ENCODE data around the gene PLEKHA7. TPM values are rescaled to one million over a fixed set of nuclear protein-coding genes. Genes with fewer than 3 reads are reported as not detected.

The PLEKHA7 gene
- total RNA-seq, 4 donors from 2014 or later, result 23.6 to 47.5 (median 32.7) TPM

DNA sequence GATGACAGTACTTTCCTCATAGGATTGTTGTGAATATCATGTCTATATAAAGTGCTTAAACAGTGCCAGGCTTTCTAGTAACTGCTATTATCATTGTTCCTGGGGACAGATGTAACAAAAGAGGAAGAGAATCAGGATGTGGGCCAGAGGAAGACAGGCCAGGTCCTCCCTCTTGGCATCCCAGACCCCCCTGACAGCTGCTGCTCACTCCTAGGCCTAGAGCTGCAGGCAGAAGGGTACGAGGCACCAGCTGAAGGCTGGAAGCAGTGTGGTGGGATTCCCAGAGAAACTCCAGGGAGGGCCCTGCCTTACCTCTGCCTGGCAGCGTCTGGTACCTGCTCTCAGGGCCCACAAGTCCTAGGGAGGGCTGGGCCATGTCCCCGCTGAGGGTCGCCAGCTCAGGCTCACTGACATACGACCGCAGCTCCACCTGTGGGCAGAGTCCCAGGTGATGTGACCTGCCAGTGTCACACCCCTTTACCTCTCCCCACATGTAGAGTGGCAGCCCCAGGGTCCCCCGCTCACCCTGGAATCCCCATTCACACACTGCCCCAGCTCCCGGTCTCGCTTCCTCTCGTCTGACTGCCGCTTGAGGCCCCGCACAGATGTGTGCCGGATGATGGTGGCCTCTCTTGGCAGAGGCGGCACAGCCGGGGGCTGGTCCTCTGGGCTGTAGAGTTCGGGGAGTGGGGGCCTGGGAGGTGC lies 223.6 kb downstream of the PLEKHA7 start:
- peak overlapping the region; percentile 43 for H3K27ac ChIP-seq
- H3K36me3 ChIP-seq, result no peaks in the 10 kb centered on the region
- no peaks in the 10 kb centered on the region for H3K27me3 ChIP-seq
- H3K4me1 ChIP-seq, result peaks cover 70% of the 10 kb centered on the region
- 80% methylated on average over 11 of the region's 16 CpGs for WGBS
- H3K9me3 ChIP-seq, result no peaks in the 10 kb centered on the region
- DNase-seq (ENCODE audit: low spot score in 2 of 2), result no peak
- no peak overlapping the region for H3K4me3 ChIP-seq
- TF ChIP-seq, protein P1, sequence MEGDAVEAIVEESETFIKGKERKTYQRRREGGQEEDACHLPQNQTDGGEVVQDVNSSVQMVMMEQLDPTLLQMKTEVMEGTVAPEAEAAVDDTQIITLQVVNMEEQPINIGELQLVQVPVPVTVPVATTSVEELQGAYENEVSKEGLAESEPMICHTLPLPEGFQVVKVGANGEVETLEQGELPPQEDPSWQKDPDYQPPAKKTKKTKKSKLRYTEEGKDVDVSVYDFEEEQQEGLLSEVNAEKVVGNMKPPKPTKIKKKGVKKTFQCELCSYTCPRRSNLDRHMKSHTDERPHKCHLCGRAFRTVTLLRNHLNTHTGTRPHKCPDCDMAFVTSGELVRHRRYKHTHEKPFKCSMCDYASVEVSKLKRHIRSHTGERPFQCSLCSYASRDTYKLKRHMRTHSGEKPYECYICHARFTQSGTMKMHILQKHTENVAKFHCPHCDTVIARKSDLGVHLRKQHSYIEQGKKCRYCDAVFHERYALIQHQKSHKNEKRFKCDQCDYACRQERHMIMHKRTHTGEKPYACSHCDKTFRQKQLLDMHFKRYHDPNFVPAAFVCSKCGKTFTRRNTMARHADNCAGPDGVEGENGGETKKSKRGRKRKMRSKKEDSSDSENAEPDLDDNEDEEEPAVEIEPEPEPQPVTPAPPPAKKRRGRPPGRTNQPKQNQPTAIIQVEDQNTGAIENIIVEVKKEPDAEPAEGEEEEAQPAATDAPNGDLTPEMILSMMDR (IDR thresholded peaks at IDR 0.05), result no peak
- TF ChIP-seq EP300 (IDR thresholded peaks at IDR 0.05) (no peak), POLR2A (IDR thresholded peaks at IDR 0.05) (no peak), POLR2AphosphoS5 (IDR thresholded peaks at IDR 0.05) (no peak)

DNA sequence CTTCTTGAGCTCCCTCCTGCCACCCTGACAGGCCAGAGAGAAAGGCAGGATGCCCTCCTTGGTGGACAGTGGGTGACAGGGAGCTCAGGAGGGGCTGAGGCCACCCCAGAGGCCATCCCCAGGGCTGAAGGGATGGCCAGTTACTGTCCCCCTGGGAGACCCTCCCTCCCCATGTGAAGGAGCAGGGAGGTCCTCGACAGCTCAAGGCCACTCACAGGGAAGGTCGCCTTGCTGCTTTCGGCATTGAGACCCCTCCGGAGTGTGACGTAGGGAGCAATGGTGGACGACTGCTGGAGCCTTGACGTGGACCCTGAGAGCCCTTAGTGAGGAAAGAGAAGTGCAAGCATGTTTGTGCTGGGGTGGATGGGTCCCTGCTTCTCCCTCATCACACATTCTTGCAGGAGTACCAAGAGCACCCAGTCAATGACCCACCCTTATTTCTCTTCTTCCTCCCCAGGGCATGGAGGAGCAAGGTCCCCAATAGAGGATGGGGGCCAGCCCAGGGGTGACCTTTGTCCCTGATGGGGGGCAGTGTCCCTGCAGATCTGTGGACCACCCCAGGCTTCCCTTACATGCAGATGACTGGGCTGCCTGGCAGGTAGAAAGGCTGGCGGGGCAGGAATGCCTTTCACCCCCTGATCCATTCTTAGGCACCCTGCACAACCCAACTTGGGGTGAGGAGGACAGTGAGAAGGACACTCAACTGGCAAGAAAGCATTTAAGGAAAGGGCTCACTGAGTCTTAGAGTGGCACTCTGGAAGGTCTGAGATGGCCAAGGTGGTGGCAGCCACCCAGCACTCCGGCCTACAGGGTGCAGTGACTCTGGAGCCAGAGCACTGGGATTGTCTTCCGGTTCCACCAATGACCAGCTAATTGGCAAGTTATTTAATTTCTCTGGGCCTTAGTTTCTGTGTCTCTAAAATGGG lies 224.4 kb downstream of the PLEKHA7 start:
- Histone ChIP-seq H3K36me3 (no peaks in the 10 kb centered on the region), H3K4me1 (peaks cover 78% of the 10 kb centered on the region)

DNA sequence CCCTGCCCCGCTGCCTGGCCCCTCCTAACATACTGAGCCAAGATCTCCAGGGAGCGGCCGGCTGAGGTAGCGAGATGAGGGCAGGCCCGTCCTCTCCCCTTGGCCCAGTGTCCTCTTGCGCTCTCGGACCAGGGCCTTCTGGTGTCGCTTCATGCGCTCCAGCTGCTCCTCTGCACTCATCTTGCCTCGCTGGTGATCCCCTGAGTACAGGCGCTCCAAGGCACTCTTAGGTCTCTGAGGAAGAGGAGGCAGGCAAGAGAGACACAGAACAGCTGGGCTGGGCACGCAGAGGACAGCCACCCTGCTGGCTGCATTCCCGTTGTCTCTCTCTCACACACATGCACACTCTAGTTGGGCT lies 225.2 kb downstream of the PLEKHA7 start:
- 83% methylated on average over 12 of the region's 13 CpGs for WGBS
- Histone ChIP-seq H3K9me3 (no peaks in the 10 kb centered on the region), H3K27ac (peak overlapping the region; percentile 50), H3K27me3 (no peaks in the 10 kb centered on the region), H3K4me1 (peaks cover 86% of the 10 kb centered on the region), H3K4me3 (no peak overlapping the region), H3K36me3 (no peaks in the 10 kb centered on the region)
- TF ChIP-seq, protein P1 (IDR thresholded peaks at IDR 0.05), result no peak
- TF ChIP-seq POLR2AphosphoS5 (IDR thresholded peaks at IDR 0.05) (no peak), EP300 (IDR thresholded peaks at IDR 0.05) (no peak), POLR2A (IDR thresholded peaks at IDR 0.05) (no peak)
- DNase-seq (ENCODE audit: low spot score in 2 of 2), result no peak

More for the DNA sequence above, 224.4 kb downstream of the PLEKHA7 start:
- H3K9me3 ChIP-seq, result no peaks in the 10 kb centered on the region
- TF ChIP-seq POLR2A (IDR thresholded peaks at IDR 0.05), result no peak
- no peak for TF ChIP-seq POLR2AphosphoS5 (IDR thresholded peaks at IDR 0.05)
- no peak for TF ChIP-seq EP300 (IDR thresholded peaks at IDR 0.05)
- TF ChIP-seq, protein P1 (IDR thresholded peaks at IDR 0.05), result no peak
- no peak overlapping the region for H3K4me3 ChIP-seq
- 98% methylated on average over 10 of the region's 10 CpGs for WGBS
- no peaks in the 10 kb centered on the region for H3K27me3 ChIP-seq
- no peak for DNase-seq (ENCODE audit: low spot score in 2 of 2)
- peak overlapping the region; percentile 50 for H3K27ac ChIP-seq

DNA sequence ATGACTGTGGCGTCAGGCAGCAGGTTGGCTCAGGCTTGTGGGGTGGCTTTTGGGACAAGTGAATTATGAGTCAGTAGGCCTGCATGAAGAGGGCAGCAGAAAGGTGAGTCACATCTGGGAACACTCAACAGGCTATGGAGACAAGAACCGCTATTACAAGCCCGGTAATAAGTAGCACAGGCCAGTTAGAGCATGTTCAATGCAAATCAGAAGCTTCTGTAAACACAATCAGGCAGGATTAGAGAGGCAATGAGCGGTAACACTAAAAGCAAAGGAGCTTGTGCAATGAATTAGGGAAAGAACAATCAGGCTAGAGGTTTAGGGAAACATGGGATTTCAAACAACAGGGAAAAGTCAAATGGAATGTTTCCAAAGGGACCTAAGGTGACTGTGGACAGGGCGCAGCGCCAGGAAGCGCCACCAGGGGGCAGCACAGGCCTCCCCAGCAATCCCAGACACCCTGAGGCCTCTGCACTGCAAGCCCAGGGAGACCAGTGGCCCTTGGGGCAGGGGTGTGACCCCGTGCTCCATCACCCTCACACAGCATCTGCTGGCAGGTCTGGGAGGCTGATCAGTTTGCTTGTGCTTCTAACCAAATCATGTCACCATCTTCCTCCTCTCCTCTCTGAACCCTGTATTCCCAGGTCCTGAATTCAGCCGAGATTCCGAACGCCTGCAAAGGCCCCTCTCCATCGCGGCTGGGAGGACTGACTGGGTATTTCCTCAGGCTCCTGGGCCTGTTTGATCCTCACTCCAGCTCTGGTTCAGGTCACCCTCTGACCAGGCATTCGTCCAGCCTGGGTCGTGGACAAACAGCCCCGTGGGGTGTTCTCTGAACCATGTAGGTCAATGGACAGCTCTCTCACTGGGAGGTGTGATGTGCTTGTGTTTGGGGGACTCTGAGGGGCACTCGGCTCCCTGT lies 225.8 kb downstream of the PLEKHA7 start:
- DNase-seq (ENCODE audit: low spot score in 2 of 2), result no peak
- H3K27me3 ChIP-seq, result no peaks in the 10 kb centered on the region
- 56% methylated on average over 17 of the region's 17 CpGs for WGBS
- H3K4me1 ChIP-seq, result peaks cover 86% of the 10 kb centered on the region
- TF ChIP-seq, protein P1 (IDR thresholded peaks at IDR 0.05), result peak; percentile 87 to 97
- TF ChIP-seq POLR2A (IDR thresholded peaks at IDR 0.05) (no peak), POLR2AphosphoS5 (IDR thresholded peaks at IDR 0.05) (peak in 1 of 3 donors; percentile 69)
- no peaks in the 10 kb centered on the region for H3K9me3 ChIP-seq
- H3K27ac ChIP-seq, result peak overlapping the region; percentile 50
- H3K4me3 ChIP-seq, result no peak overlapping the region
- no peaks in the 10 kb centered on the region for H3K36me3 ChIP-seq

Measured in suprapubic skin (tissue), 4 donors.